K562 (cell line): Measurements from ENCODE around the gene TUBB2A. TPM values are rescaled to one million over a fixed set of nuclear protein-coding genes. Genes with fewer than 3 reads are reported as not detected.
A peak's percentile ranks its signal among the peaks of the same experiment; 100 is the strongest.

Experiments
- ATAC-seq: fragments of 200-7000 bp; cut with Tn5 transposase; 3 replicates; pipeline ENCODE4 v1.9.1; 2020; ENCODE audit warnings: moderate library complexity
- BruUV-seq: library from RNA; stranded (reverse); fragments of 400-500 nt; replicated peaks from 2 replicates; lab custom pipeline; 2021; lab: Mats Ljungman, UMichigan
- CTCF ChIA-PET: fragments of 300-600 bp; formaldehyde crosslinking; extraction: SDS; loops from one replicate; lab custom pipeline; 2021; ENCODE audit warnings: low intra/inter-chr PET ratio; lab: Yijun Ruan, JAX
- POLR2A ChIA-PET: fragments of 300-600, 350-650 bp; sonication (Branson Sonifier 250); formaldehyde crosslinking; extraction: SDS; loops from one replicate; lab custom pipeline; 2021; ENCODE audit warnings: antibody characterized with exemption, inconsistent platforms; lab: Yijun Ruan, JAX
- DNase-seq, 4 experiments: peaks; one replicate each; pipeline versions ENCODE4 v3.0.0 to v3.0.0-alpha.2; 2011 to 2018; ENCODE audit warnings: low spot score in 3 of 4, mixed read lengths in 3 of 4; ENCODE audit errors: extremely low read depth in 1 of 4
- FAIRE-seq: peaks from 2 replicates; lab custom pipeline; 2011; peaks lifted over from hg19 to GRCh38; lab: Jason Lieb, UNC
- H2AFZ ChIP-seq: 2 replicates; pipeline ENCODE4 v1.6.0; 2011; ENCODE audit warnings: low read depth, low read length, control low read depth, inconsistent platforms
- H3K27ac ChIP-seq: fragments of 200-600 bp; 3 replicates; pipeline ENCODE4 v1.8.0; 2011; ENCODE audit warnings: low read depth, mild to moderate bottlenecking, control low read depth, inconsistent platforms, low read length, moderate library complexity, mixed read lengths; ENCODE audit errors: extremely low read depth
- H3K27me3 ChIP-seq, 2 experiments: fragments of 300-600 bp in 1 of 2; 2 replicates in 1 of 2; 3 replicates in 1 of 2; pipeline versions ENCODE4 v1.6.0 to v1.8.0; 2011; ENCODE audit warnings: inconsistent platforms in 2 of 2, low read length in 2 of 2, mild to moderate bottlenecking in 1 of 2, mixed read lengths in 1 of 2, moderate library complexity in 1 of 2; ENCODE audit not compliant: control insufficient read depth in 2 of 2, insufficient read depth in 2 of 2
- H3K36me3 ChIP-seq: fragments of 300-600 bp; 3 replicates; pipeline ENCODE4 v1.8.0; 2011; ENCODE audit warnings: mild to moderate bottlenecking, low read length, inconsistent platforms; ENCODE audit not compliant: control insufficient read depth, insufficient read depth
- H3K4me1 ChIP-seq, 2 experiments: fragments of 200-600 bp in 1 of 2; replicated peaks in 1 of 2; 2 replicates in 1 of 2; 3 replicates in 1 of 2; pipeline versions ENCODE4 v1.5.1 to v1.8.0; 2011; ENCODE audit warnings: inconsistent platforms in 2 of 2, low read length in 2 of 2, mild to moderate bottlenecking in 1 of 2, mixed read lengths in 1 of 2, moderate library complexity in 1 of 2; ENCODE audit not compliant: control insufficient read depth in 2 of 2, insufficient read depth in 2 of 2
- H3K4me2 ChIP-seq: 2 replicates; pipeline ENCODE4 v1.6.1; 2011; ENCODE audit warnings: low read length, control low read depth, inconsistent platforms, mixed read lengths; ENCODE audit not compliant: insufficient read depth
- H3K4me3 ChIP-seq: fragments of 200-600 bp; sonication (generic), shearing (Covaris generic); 2 replicates; pipeline ENCODE4 v1.5.1; 2016; ENCODE audit warnings: control low read depth, inconsistent platforms
- H3K79me2 ChIP-seq: fragments of 200-600 bp; 3 replicates; pipeline ENCODE4 v1.8.0; 2011; ENCODE audit warnings: low read length, inconsistent platforms; ENCODE audit not compliant: control insufficient read depth, insufficient read depth
- H3K9ac ChIP-seq, 2 experiments: 2 replicates each; pipeline versions ENCODE4 v1.6.0 to v1.6.1; 2011; ENCODE audit warnings: low read depth in 2 of 2, low read length in 2 of 2, control low read depth in 1 of 2, inconsistent platforms in 1 of 2, mild to moderate bottlenecking in 1 of 2, mixed read lengths in 1 of 2; ENCODE audit not compliant: insufficient read depth in 1 of 2
- H3K9me1 ChIP-seq: one replicate; pipeline ENCODE4 v1.6.0; 2011; ENCODE audit warnings: inconsistent platforms, mild to moderate bottlenecking, low read length, moderate library complexity; ENCODE audit not compliant: control insufficient read depth, insufficient read depth
- H3K9me3 ChIP-seq: replicated peaks from 2 replicates; pipeline ENCODE4 v1.5.1; 2011; ENCODE audit warnings: low read depth, low read length, inconsistent platforms; ENCODE audit not compliant: control insufficient read depth, insufficient read depth
- H4K20me1 ChIP-seq: replicated peaks from 2 replicates; pipeline ENCODE4 v1.6.1; 2011; ENCODE audit warnings: low read length, inconsistent platforms, mixed read lengths; ENCODE audit not compliant: control insufficient read depth, insufficient read depth
- AFF1 ChIP-seq, 2 experiments: fragments of 450-650 bp; IDR thresholded peaks; 2 replicates each; pipeline ENCODE4 v1.6.1; 2018; ENCODE audit warnings: mild to moderate bottlenecking in 2 of 2, low read depth in 1 of 2; ENCODE audit not compliant: partially characterized antibody in 2 of 2
- ATF1 ChIP-seq, 2 experiments: fragments of 450-650 bp in 1 of 2; IDR thresholded peaks; 2 replicates each; pipeline ENCODE4 v1.6.1; 2016; ENCODE audit warnings: missing compliant biosample characterization in 1 of 2, missing genetic modification characterization in 1 of 2
- CXXC5 ChIP-seq: fragments of 250-450 bp; sonication (Bioruptor Pico); IDR thresholded peaks from 2 replicates; pipeline ENCODE4 v1.8.0; 2022; ENCODE audit warnings: inconsistent platforms, mild to moderate bottlenecking, moderate library complexity
- DACH1 ChIP-seq: fragments of 450-650 bp; IDR thresholded peaks from 2 replicates; pipeline ENCODE4 v1.6.1; 2018; ENCODE audit not compliant: partially characterized antibody
- MAFF ChIP-seq: IDR thresholded peaks from 2 replicates; pipeline ENCODE4 v1.6.1; 2012; ENCODE audit warnings: low read length, improper control_type of control experiment
- MEF2A ChIP-seq: IDR thresholded peaks from 2 replicates; pipeline ENCODE4 v1.6.1; 2011; ENCODE audit warnings: low read depth, mild to moderate bottlenecking, low read length, moderate library complexity; ENCODE audit not compliant: control insufficient read depth
- MEIS2 ChIP-seq: fragments of 450-650 bp; IDR thresholded peaks from 2 replicates; pipeline ENCODE4 v1.6.1; 2014; ENCODE audit warnings: mild to moderate bottlenecking; ENCODE audit not compliant: partially characterized antibody
- PHF20 ChIP-seq: fragments of 450-650 bp; IDR thresholded peaks from 2 replicates; pipeline ENCODE4 v1.6.1; 2018; ENCODE audit not compliant: partially characterized antibody
- PTRF ChIP-seq: fragments of 450-650 bp; IDR thresholded peaks from 2 replicates; pipeline ENCODE4 v1.6.1; 2016; ENCODE audit warnings: mild to moderate bottlenecking, missing genetic modification characterization, missing compliant biosample characterization
- SMARCA4 ChIP-seq: fragments of 450-650 bp; IDR thresholded peaks from 2 replicates; pipeline ENCODE4 v1.6.1; 2016
- TAL1 ChIP-seq: fragments of 450-650 bp; IDR thresholded peaks from 2 replicates; pipeline ENCODE4 v1.6.1; 2016; ENCODE audit warnings: mild to moderate bottlenecking
- THRA ChIP-seq: fragments of 450-650 bp; IDR thresholded peaks from 2 replicates; pipeline ENCODE4 v1.6.1; 2017; ENCODE audit warnings: mild to moderate bottlenecking, moderate library complexity
- TOE1 ChIP-seq, 2 experiments: fragments of 450-650 bp in 1 of 2; sonication (generic) in 1 of 2; formaldehyde crosslinking in 1 of 2; IDR thresholded peaks; 2 replicates each; pipeline versions ENCODE4 v1.7.1 to v1.8.0; 2016 to 2022; ENCODE audit warnings: borderline replicate concordance in 2 of 2, mild to moderate bottlenecking in 2 of 2, antibody characterized with exemption in 1 of 2, inconsistent platforms in 1 of 2, low read depth in 1 of 2, missing genetic modification reagents in 1 of 2, moderate library complexity in 1 of 2
- XRCC3 ChIP-seq: fragments of 450-650 bp; IDR thresholded peaks from 2 replicates; pipeline ENCODE4 v1.6.1; 2017; ENCODE audit warnings: mild to moderate bottlenecking, moderate library complexity
- ZBTB17 ChIP-seq: fragments of 450-650 bp; formaldehyde crosslinking; IDR thresholded peaks from 2 replicates; pipeline ENCODE4 v1.4.0; 2020; ENCODE audit warnings: mild to moderate bottlenecking
- ZFX ChIP-seq: sonication (generic); formaldehyde crosslinking; IDR thresholded peaks from 2 replicates; pipeline ENCODE4 v1.8.0; 2022; ENCODE audit warnings: mild to moderate bottlenecking, missing genetic modification reagents, moderate library complexity
- ZSCAN29 ChIP-seq: fragments of 450-650 bp; IDR thresholded peaks from 2 replicates; pipeline ENCODE4 v1.6.1; 2017
- WGBS: fragments of 100-300 bp; shearing (Covaris generic); methylation state at CpG from one replicate; pipeline ENCODE4 v1.1.6; 2016; ENCODE audit warnings: low coverage, mixed read lengths; ENCODE audit not compliant: insufficient coverage; ENCODE audit errors: missing lambda C conversion rate; 5-methylcytosine and 5-hydroxymethylcytosine counted together
- in situ Hi-C: fragments of 300-500 bp; cut with MboI; formaldehyde crosslinking; loops from 4 replicates; pipeline ENCODE4 v1.15.0; 2018; ENCODE audit warnings: inconsistent platforms, mixed read lengths
- intact Hi-C: fragments of 100-400 bp; cut with micrococcal nuclease; formaldehyde crosslinking; loops from 2 replicates; pipeline ENCODE4 v1.14.2; 2022
- polyA plus RNA-seq, 8 experiments: library from polyadenylated mRNA; depleted of rRNA in 4 of 8; stranded (reverse) in 5 of 8; unstranded in 3 of 8; fragments of >200 nt; fragmentation: Nextera tagmentation in 2 of 8; fragmentation: Illumina TruSeq in 1 of 8; extraction: Ambion mirVana in 2 of 8; extraction: Trizol in 1 of 8; gene quantifications; 2 replicates each; pipeline versions ENCODE4 v1.2.1 to v1.2.3, GENCODE V29; 2011 to 2014; ENCODE audit warnings: inconsistent platforms in 1 of 8, missing spikeins in 1 of 8
- total RNA-seq, 7 experiments: library from RNA; depleted of rRNA in 6 of 7; stranded (reverse); fragments of >200 nt in 6 of 7; fragmentation: Illumina TruSeq in 2 of 7; extraction: Trizol in 2 of 7; gene quantifications; 2 replicates each; pipeline versions ENCODE4 v1.2.1 to v1.2.3, GENCODE V29; 2011 to 2021; ENCODE audit warnings: low replicate concordance in 1 of 7
- TF ChIP-seq, protein P1 (sequence below): sonication (generic); IDR thresholded peaks from 2 replicates; pipeline ENCODE4 v1.6.1; 2016

The TUBB2A gene
- total and polyA plus RNA-seq, 9 of the 15 experiments (the other 6 are each of a cell fraction or from before 2014, with no cell fraction given) = 3.6 to 92.1 (median 45.6) TPM

GRCh38 chr6:3195420-3195694 lies 38.0 kb upstream of the TUBB2A start:
- peaks cover 11% of the 10 kb centered on the region; the same call in 2 of the 3 replicates for H3K79me2 ChIP-seq
- 46% methylated on average over 5 of the region's 5 CpGs for whole genome bisulfite sequencing
- ATAC-seq (peak; percentile 9; the same call in 2 of the 3 replicates), FAIRE-seq (no peak), DNase-seq (no peak)
- H3K36me3 ChIP-seq = no peaks in the 10 kb centered on the region
- H2AFZ ChIP-seq = peak overlapping the region; percentile 92
- peaks cover 11 to 16% of the 10 kb centered on the region in 2 experiments; a peak in 4 of 5 replicates for H3K4me1 ChIP-seq
- no peaks in the 10 kb centered on the region for H3K9me1 ChIP-seq
- H3K4me3 ChIP-seq = peak overlapping the region; percentile 27
- ChIA-PET POLR2A (interaction anchor here (1.4 to 2.2 kb wide), 2 partner anchors 13 to 17 kb away, joined by 6 to 8 read pairs; no protein-coding TSS in a partner anchor), CTCF (no interaction called here)
- in situ Hi-C loops (no loop called here), intact Hi-C loops (loop anchor here (2.0 kb wide), 1 partner anchor 33 kb away; no protein-coding TSS in a partner anchor)
- no TSS peak for BruUV-seq
- H3K27me3 ChIP-seq = no peaks in the 10 kb centered on the region
- H3K9ac ChIP-seq = peak overlapping the region; percentile 51 to 53; a peak in 3 of 4 replicates
- H4K20me1 ChIP-seq = no peaks in the 10 kb centered on the region
- peaks cover 12% of the 10 kb centered on the region; the same call in 1 of the 2 replicates for H3K9me3 ChIP-seq
- H3K27ac ChIP-seq = peak overlapping the region; percentile 65
- peak overlapping the region; percentile 74 for H3K4me2 ChIP-seq
- TF ChIP-seq DACH1 = no peak
- no peak for TF ChIP-seq ATF1 (CRISPR knock-in tag; IDR thresholded peaks at IDR 0.05)
- no peak for TF ChIP-seq ATF1 (tag; IDR thresholded peaks at IDR 0.05)
- TF ChIP-seq XRCC3 = no peak
- peak; percentile 65 for TF ChIP-seq ZFX (CRISPR knock-in tag)
- no peak for TF ChIP-seq ZBTB17 (CRISPR knock-in tag)
- TF ChIP-seq PHF20 = no peak
- TF ChIP-seq TOE1 (IDR thresholded peaks at IDR 0.05; ENCODE audit: borderline replicate concordance) = no peak
- no peak for TF ChIP-seq TOE1 (CRISPR knock-in tag; IDR thresholded peaks at IDR 0.05; ENCODE audit: borderline replicate concordance, low read depth)
- TF ChIP-seq THRA = no peak
- TF ChIP-seq MEIS2 = peak; percentile 2
- TF ChIP-seq ZSCAN29 = no peak
- TF ChIP-seq, protein P1, sequence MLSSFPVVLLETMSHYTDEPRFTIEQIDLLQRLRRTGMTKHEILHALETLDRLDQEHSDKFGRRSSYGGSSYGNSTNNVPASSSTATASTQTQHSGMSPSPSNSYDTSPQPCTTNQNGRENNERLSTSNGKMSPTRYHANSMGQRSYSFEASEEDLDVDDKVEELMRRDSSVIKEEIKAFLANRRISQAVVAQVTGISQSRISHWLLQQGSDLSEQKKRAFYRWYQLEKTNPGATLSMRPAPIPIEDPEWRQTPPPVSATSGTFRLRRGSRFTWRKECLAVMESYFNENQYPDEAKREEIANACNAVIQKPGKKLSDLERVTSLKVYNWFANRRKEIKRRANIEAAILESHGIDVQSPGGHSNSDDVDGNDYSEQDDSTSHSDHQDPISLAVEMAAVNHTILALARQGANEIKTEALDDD = no peak; the same call in 1 of the 2 replicates
- no peak for TF ChIP-seq AFF1 (IDR thresholded peaks at IDR 0.05; ENCODE audit: low read depth in 1 of 2, partially characterized antibody in 2 of 2)
- TF ChIP-seq TAL1 = 0 out of 2 replicates have a peak, but pooled peaks have one; percentile 3
- TF ChIP-seq PTRF (tag) = peak; percentile 53; the same call in 1 of the 2 replicates
- TF ChIP-seq MAFF = no peak
- TF ChIP-seq CXXC5 (CRISPR knock-in tag) = 0 out of 2 replicates have a peak, but pooled peaks have one; percentile 9
- TF ChIP-seq SMARCA4 = no peak
- TF ChIP-seq MEF2A = no peak
